ENCODE results near the gene KRTAP10-11.
"Not testable (repeated sequence)": the region's sequence is repeated elsewhere in the genome, so short reads cannot be mapped to it uniquely, and the experiment has no call there.

KRTAP10-11 gene

DNA sequence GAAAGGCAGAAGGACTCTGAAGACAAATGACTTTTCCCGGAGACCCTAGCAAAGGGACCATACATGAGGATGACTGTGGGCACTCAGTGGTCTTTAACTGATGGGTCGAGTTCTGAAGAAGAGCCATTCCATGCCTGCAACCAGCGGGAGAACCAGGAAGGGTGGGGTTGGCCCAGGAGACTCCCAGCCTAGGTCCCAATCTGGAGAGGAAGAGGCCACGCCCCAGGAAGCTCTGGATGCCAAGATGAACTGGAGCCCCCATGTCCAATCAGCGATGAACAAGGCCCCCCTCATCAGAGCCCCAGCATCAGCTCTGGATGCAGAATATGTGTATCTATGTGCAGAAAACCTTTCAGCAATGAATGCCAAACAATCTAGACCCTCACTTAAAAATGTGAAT is 5.5 kb upstream of the KRTAP10-11 start:
- DNase-seq = no peak

DNA sequence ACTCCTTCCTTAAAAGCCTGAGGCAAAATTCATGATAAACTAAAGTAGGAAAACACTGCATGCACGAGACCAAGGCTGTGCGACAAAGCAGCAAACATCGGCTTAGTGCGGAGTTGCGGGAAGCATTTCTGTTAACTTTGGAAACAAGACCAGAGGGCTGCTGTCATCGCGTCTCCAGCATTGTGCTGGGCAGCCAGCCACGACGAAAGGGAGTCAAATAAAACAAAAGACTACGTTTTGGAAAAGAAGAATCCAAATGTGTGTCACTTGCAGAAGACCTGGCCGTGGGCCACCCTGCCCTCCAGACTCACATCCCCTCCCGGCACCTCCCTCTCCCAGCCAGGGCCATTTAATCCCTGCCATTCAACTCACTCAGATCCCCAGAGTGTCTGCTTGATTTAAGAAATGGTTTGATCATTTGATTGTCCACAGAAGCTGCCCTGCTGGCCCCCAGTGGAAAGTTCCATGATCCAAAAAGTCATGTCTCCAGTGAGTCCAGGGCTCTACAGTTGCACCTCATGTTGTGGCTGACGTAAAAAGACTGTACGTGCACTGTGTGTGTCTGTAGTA is 2.4 kb upstream of the KRTAP10-11 start:
- no peak for DNase-seq

DNA sequence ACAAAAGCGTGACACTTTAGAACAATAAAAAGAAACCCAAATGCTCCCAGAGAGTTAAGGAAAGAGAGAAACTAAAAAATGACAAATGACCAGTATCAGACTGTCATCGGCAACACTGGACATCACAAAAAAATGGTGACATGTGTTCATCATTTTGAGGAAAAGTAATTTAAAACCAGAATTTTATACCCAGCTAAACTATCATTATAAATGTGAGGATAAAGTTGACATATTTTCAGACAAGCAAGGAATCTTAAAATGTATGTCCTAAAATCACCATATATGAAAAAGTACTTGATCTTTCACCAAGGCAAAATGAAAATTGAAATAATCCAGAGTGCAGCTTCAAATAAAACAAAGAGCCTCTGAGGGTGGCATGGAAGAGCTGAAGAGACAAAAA is 1.3 kb upstream of the KRTAP10-11 start:
- DNase-seq = no peak

DNA sequence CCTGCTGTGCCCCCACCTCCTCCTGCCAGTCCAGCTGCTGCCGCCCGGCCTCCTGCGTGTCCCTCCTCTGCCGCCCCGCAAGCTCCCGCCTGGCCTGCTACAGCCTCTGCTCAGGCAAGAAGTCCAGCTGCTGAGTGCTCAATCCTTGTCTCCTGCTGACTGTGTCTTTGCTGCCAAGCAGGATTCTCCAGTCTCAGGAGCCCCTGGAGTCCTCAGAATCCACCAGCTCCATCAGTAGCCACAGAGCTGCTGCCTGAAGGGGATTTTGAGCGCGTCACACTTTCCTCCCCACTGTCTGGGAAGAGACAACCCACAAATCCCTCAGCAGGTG is 973 bp downstream of the KRTAP10-11 start:
- no peak for DNase-seq

DNA sequence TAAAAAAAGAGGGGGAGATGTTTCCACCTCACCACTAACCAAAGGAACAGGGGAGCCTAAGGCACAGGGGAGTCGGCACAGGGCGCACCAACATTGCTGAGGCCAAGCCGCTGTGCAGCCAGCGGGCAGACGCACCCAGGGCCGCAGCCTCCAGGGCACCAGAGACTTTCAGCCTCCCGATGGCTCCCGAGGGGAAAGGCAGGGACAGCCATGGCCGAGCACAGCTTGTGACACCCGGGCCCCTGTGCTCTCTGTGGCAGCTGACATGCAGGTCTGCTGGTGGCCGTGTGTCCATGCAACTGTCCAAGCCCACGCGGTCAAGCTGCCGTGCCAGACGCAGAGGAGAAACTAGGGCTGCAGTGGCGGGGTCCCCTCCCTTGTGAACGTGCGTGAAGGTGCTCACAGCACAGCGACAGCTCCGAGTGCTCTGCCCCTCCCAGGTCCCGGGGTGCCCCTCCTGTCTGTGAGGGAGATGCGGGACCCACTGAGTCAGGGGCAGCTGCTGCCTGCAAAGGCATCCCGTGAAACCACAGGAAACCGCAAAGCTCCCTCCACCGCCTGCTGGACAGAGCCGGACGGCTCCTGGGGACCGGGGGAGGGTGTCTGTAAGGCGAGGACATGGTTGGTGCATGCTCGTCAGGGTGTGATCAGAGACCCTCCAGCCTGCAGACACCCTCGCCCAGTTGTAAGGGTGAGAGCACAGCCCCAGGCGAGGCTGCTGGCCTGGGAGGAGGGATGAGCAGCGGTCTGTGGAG is 2.5 kb downstream of the KRTAP10-11 start:
- no peak for DNase-seq

DNA sequence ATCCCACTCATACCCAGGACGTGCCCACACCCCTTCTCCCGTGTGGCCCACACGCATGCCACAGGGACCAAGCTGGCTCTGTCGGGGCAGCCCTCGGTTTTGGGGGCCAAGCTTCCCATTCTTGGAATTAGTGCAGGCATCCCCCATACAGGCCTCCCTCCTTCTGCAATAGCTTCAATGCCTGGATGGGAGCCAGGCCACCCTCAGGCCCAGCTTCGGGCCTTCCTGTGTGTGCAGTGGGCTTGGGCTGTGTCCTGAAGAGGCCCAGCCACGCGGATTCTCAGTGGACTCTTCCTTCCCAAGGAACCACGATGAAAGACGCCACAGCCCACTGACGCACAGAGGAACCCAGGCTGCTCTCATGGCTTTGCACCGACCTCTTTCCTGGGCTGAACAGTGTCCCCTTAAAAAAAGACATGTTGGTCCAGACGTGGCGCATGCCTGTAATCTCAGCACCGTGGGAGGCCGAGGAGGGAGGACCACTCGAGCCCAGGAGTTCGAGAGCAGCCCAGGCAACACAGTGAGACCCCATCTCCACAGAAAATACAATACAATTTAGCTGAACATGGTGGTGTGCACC is 3.4 kb downstream of the KRTAP10-11 start:
- no peak for DNase-seq

DNA sequence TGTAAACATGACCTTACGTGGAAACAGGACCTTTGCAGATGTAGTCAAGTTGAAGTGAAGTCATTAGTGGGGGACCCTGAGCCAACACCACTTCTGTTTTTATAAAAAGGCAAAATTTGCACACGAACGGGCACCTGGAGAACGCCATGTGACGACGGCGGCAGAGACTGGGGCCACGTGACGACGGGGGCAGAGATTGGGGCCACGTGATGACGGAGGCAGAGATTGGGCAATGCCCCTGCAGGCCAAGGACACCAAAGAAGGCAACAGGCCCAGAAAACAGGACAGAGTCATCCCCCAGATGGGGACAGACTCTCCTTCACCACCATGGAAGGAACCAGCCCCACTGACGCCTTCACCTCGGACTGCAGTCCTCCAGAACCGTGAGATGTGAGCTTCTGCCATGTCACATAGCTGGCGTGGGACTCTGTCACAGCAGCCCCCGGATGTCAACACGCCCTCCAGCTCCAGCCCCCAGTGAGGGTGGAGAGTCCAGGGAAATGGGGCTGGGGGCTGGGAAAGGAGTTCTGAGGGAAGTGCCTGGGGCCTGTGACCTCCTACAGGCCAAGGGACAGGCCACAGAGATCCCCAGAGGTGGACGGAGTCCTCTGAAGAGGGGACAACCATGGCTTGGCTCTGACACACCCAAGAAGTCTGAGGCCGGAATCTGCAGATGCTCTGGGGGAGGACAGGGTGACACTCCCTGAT is 4.2 kb downstream of the KRTAP10-11 start:
- no peak for DNase-seq

DNA sequence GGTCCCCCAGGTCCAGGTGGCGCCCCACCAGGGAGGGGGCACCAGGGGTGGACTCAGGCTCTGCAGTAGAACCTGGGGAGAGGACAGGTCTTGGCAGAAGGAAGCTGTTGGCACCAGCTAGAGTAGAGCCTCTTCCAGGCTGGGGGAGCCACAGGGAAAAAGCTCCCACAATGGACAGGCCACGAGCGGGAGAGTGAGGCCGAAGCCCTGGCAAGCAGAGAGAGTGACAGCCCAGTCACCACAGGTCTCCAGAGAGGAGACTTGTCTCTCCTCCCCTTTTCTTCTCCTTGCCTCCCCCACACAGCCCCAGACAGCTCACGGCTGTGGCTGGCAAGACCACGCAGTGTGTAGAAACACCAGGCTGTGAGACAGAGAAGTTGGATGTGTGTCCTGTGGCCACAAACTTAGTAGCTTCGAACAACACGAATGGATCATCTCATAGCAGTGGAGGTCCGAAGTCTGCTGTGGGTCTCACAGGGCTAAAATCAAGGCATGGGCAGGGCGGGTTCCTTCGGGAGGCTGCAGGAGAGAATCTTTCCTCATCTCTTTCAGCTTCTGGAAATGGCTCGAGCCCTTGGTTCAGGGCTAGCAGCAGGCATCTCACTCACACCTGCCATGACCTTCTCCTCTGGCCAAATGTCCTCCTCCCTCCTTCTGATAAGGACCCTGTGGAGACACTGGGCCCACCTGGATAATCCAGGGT is 4.9 kb downstream of the KRTAP10-11 start:
- no peak for DNase-seq

DNA sequence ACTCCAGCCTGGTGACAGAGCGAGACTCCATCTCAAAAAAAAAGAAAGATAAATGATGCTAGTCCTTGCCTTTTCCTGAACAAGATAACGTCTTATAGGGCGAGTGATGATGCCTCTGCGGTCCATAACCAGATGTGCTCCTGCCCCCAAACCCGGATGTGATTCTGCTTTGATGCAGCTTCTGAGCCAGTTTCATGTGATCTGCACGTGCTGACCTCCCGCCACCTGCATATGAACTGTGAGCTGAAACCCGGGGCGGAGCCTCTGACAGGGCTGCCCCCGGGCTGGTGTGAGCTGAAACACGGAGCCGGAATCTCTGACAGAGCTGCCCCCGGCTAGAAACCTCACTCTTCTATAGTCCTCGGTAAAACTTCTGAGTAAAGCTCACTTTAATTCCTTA is 6.9 kb downstream of the KRTAP10-11 start:
- DNase-seq = no peak

DNA sequence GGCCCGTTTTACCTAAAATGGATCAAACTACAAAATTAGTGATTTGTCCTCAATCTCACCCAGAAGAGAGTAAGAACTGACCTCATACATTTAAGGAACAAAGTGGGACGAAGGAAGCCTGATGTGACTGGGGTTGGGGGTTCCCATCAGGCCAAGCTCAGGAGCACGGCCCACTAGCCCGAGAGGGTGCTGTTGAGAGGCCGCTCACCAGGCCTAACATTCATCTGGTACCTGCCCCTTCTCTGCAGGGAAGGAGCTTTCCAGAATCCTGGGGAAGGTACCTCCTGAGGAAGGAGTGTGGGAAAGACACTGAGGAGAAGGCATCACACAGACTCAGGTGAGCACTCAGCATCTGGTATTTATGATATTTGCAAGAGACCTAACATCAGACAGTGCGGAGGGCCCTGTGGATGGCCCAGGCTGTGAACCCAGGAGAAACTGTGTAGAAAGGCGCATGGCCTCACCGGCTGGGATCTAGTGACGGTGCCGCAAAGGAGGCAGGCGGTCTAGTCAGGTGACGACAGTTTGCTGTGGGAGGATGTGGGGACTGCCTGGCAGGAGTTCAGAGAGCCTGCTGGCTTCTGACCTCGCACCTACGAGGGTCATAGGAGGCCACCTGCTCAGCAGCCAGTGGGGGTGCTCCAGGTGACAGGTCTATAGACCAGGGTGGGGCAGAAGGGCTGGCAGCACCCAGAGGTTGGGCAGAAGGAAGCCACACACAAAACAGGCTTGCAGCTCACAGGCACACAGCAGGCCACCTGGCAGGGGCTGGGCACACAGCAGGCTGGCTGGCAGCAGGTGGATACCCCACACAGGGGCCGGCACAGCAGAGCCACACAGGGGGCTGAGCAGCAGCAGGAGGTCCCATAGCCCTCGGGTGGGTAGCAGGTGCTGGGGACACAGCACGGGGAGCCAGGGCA is 7.7 kb downstream of the KRTAP10-11 start:
- DNase-seq = peak in 3 of 5 experiments; percentile 58 to 91 (median 77)

DNA sequence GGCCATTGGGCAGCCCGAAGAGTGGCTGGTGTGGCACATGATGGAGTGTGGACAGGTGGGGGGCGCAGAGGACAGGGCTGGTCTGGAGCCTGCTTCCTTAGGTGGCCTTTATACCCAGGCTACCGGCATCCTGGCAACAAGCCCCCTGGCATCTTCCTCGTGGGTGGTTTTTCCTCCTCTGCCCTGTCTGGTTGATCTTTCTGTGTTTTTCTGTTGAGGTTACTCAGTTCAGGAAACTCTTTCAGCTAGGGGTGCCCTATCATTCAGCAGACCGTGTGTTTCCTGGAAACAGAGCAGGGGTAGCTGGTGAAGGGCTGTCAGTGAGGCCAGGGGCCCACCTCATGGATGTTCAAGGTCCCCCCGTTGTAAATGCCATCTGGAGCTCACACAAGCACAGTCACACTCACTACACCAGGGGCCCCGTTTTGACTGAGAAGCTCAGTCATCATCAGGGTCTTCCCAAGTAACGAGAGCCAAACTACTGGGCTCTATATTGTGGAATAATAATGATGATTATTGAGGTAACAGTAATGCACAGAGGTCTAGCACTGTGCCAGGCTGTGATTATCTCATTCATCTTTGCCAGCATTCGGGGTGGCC is 8.5 kb downstream of the KRTAP10-11 start, which contains the start of gene KRTAP12-4:
Gene KRTAP12-4, minus strand, starts transcription at position 84 of the 600 bp plus-strand sequence. Its CDS starts 45 bp downstream, at position 39.
- peak in 1 of 5 experiments; percentile 47 for DNase-seq

DNA sequence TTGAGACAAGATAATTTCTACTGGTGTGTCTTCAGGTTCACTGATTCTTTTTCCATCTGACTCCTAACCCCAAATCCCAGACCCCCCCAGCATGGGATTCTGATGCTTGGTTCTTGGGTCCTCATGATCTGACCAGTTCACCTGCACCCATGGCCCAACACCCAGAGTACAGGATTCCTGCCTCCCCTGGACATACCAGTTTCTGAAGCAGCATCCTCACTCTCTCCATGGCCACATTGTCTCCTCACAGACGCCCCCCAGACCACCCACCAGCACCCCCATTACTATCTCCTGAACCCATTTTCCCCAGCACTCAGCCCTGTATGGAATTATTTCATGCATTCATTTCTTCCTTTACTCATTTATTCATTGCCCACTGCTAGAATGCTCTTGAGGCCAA is 10.7 kb downstream of the KRTAP10-11 start:
- no peak for DNase-seq

DNA sequence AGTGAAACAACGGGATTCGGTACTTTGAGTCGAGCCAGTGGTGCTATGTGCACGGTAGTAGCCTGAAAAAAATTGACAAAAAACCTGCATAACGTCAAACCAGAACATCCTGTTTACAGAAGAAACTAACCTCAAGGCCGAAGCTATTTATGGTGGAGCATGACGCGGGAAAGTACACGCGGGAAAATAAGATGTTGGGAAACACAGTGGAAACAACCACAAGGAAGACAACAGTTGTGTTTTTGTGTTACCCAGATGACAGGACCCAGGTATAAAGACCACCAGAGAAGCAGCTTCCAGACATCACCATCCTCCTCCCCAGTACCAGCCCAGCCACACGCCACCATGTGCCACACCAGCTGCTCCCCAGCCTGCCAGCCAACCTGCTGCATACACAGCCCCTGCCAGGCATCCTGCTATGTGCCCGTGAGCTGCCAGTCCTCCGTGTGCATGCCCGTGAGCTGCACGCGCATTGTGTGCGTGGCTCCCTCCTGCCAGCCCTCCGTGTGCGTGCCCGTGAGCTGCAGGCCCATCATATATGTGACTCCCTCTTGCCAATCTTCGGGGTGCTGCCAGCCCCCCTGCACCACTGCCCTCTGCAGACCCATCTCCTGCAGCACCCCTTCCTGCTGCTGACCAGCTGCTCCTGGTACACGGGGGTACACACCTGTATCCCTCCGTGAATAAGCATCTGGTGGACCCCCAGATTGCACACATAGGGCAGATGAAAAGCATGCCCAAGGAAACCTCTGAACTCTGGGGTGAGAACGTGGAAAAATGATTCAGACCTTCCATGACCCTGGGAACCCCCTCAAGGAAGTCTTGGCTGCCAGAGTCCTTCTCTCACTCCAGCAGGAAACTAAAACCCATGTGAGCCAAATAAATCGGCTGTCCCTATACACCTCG is 11.7 kb downstream of the KRTAP10-11 start, which contains the start of gene KRTAP12-3:
Gene KRTAP12-3, plus strand, starts transcription at position 298 of the 906 bp plus-strand sequence. Its CDS starts 48 bp downstream, at position 346.
- DNase-seq = peak in 3 of 5 experiments; percentile 44 to 92 (median 89)

DNA sequence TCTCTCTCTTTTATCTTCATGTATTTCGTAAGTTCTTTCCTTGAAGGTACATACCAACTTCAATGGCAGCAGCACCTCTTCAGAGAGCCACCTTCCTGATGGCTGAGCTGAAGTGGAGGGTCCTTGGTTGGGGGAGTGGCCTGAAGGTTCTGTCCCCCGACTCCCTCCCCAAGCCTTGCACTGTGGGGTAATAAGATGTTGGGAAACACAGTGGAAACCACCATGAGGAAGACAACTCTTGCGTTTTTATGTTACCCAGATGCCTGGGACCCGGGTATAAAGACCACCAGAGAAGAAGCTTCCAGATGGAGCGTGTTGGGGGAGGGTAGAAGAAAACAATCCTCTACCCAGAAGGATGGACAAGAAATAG is 12.3 kb downstream of the KRTAP10-11 start:
- no peak for DNase-seq

DNA sequence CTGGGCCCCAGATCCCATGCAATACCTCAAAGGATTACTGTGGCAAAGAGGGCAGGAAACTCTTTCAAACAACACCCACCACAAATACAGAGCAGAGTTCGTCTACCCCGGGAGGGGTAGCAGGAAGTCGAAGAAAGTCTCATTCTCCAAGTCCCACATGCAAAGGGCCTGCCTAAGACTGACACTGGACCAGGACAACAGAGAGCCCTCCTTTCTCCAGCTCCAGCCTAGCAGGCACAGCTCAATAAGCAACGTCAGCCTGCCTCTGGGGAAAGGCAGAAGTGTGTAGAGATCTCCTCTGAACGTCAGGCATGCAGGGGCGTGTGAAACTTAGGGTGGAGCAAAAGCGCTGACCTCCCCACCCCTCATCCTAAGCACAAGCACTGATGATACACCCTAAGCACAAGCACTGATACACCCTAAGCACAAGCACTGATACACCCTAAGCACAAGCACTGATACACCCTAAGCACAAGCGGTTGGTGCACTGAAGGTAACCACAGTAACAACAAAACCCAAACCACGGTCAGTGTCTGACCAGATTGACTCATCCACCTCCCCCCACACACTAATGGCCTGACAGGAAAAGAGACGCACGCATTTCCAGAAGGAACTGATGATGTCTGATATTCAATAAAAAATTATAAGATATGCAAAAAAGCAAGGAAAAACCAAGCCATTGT is 12.8 kb downstream of the KRTAP10-11 start:
- peak in 2 of 5 experiments; percentile 44 to 73 for DNase-seq

DNA sequence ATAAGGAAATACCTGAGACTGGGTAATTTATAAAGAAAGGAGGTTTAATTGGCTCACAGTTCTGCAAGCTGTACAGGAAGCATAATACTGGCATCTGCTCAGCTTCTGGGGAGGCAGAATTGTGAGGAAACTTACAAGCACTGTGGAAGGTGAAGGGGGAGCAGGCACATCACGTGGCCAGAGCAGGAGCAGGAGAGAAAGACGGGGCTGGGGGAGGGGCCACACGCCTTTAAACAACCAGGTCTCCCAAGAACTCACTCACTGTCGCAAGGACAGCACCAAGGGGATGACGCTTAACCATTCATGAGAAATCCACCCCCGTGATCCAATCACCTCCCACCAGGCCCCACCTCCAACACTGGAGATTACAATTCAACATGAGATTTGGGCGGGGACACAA is 15.4 kb downstream of the KRTAP10-11 start:
- not testable (repeated sequence) for DNase-seq

DNA sequence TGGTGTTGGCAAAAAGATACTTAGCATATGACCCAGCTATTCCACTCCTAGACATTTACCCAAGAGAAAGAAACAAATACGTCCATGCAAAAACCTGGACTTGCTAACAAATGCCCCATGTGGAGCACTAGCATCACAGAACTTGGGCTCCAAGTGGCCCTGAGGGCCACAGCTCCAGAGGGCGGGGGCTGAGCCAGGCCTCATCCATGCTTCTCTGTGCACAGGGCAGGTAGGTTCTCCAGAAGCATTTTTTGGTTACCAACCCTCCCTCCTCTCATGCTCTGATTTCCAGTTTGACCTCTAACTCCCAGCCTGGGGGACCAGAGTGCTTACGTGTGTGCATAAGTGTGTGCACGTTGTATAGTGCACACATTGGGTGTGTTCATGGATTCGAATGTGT is 18.5 kb downstream of the KRTAP10-11 start:
- no peak for DNase-seq

DNA sequence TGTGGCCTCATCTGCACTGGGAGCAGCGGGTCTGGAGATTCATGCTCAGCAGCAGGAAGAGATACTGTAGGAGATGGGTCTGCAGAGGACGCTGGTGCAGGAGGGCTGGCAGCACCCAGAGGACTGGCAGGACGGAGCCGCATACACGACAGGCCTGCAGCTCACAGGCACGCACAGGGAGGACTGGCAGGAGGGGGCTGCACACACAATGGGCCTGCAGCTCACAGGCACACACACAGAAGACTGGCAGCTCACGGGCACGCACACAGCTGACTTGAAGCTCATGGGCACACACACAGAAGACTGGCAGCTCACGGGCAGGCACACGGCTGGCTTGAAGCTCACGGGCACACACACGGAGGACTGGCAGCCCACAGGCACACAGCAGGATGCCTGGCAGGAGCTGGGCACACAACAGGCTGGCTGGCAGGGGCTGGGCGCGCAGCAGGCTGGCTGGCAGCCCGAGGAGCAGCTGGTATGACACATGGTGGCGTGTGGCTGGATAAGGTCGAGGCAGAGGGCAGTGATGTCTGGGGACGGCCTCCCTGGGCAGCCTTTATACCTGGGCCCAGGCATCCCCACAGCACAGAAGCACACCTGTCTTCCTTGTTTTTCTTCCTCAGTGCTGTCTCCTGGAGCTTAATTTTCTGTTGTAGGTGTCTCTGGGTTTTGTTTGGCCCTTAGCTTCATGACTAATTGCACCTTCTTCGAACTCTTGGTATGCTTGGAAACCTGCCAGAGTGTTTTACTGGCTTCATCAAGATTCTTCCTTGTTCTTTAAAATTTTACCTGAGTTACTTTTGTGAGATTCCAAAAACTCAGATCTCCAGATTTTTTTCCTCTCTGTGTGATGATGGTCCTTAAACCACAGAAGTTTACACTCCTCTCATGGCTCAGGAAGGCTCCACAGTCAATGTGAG is 20.4 kb downstream of the KRTAP10-11 start, which contains the start of gene KRTAP12-2:
Gene KRTAP12-2, minus strand, starts transcription at position 527 of the 920 bp plus-strand sequence. Its CDS starts 41 bp downstream, at position 486.
- no peak for DNase-seq

All from T-helper 2 cell (primary cell).